ENCODE data around the gene GALNT17. TPM values are rescaled to one million over a fixed set of nuclear protein-coding genes. Genes with fewer than 3 reads are reported as not detected.

GALNT17 gene
- total RNA-seq, 4 donors from 2014 or later: 51.1 to 95.6 (median 69.8) TPM

GRCh38 chr7:71691538-71691937, 559.6 kb downstream of the GALNT17 start:
- Histone ChIP-seq H3K4me1 (no peaks in the 10 kb centered on the region), H3K4me3 (no peak overlapping the region), H3K27me3 (no peaks in the 10 kb centered on the region), H3K36me3 (peaks cover 0 to 3% (median 0%) of the 10 kb centered on the region in 4 donors), H3K27ac (replicated peaks in 1 of 4) (no peak overlapping the region), H3K9me3 (no peaks in the 10 kb centered on the region)
- WGBS: 50% methylated on average over 1 of the region's 1 CpG
- intact Hi-C loops (cut with DNase I): no loop called here
- no peak for DNase-seq (ENCODE audit: extremely low spot score)
- no peak for TF ChIP-seq POLR2A (IDR thresholded peaks at IDR 0.05; ENCODE audit: low read depth)
- TF ChIP-seq EP300 (IDR thresholded peaks at IDR 0.05): no peak
- TF ChIP-seq CTCF (IDR thresholded peaks at IDR 0.05): no peak
- TF ChIP-seq POLR2AphosphoS5 (IDR thresholded peaks at IDR 0.05): no peak

GRCh38 chr7:71694665-71695064, 562.7 kb downstream of the GALNT17 start:
- no peaks in the 10 kb centered on the region for H3K4me1 ChIP-seq
- no peak for TF ChIP-seq POLR2A (IDR thresholded peaks at IDR 0.05; ENCODE audit: low read depth)
- no peak for TF ChIP-seq CTCF (IDR thresholded peaks at IDR 0.05)
- TF ChIP-seq POLR2AphosphoS5 (IDR thresholded peaks at IDR 0.05): no peak
- no peak for TF ChIP-seq EP300 (IDR thresholded peaks at IDR 0.05)
- WGBS: 80% methylated on average over 6 of the region's 6 CpGs
- intact Hi-C loops (cut with DNase I): no loop called here
- H3K36me3 ChIP-seq: no peaks in the 10 kb centered on the region
- H3K27ac ChIP-seq (replicated peaks in 1 of 4): no peak overlapping the region
- H3K4me3 ChIP-seq: no peak overlapping the region
- H3K27me3 ChIP-seq: no peaks in the 10 kb centered on the region
- no peak for DNase-seq (ENCODE audit: extremely low spot score)
- no peaks in the 10 kb centered on the region for H3K9me3 ChIP-seq

- Histone ChIP-seq H3K9me3 (no peaks in the 10 kb centered on the region), H3K27me3 (no peaks in the 10 kb centered on the region), H3K27ac (replicated peaks in 1 of 4) (no peak overlapping the region), H3K4me1 (no peaks in the 10 kb centered on the region), H3K36me3 (no peaks in the 10 kb centered on the region), H3K4me3 (no peak overlapping the region)
- DNase-seq (ENCODE audit: extremely low spot score): no peak
- intact Hi-C loops (cut with DNase I): no loop called here
- TF ChIP-seq POLR2A (IDR thresholded peaks at IDR 0.05; ENCODE audit: low read depth): no peak
- TF ChIP-seq EP300 (IDR thresholded peaks at IDR 0.05): no peak
- TF ChIP-seq POLR2AphosphoS5 (IDR thresholded peaks at IDR 0.05): no peak
- no peak for TF ChIP-seq CTCF (IDR thresholded peaks at IDR 0.05)
- 83% methylated on average over 2 of the region's 2 CpGs for WGBS
These were observed 563.2 kb downstream of the GALNT17 start for GRCh38 chr7:71695186-71695585.

DNA sequence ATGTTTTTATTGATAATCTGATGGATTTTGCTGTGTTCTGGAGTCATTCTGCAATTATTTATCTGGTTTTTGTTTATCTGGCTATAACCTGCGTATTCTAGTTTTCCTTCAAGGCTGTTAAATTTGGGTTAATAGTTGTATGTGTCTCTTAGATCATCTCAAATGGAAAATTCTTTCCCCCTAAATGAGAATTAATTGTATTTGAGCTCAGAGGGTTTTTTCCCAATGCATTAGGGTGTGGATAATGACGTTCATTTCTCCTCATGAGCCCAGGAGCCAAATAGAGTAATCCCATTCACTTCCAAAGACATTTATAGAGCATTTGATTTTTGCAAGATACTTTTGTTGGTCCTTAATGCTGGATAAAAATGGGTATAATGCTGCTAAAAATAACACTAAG, 564.6 kb downstream of the GALNT17 start:
- intact Hi-C loops (cut with DNase I): no loop called here
- DNase-seq (ENCODE audit: extremely low spot score): no peak
- no peak for TF ChIP-seq POLR2AphosphoS5 (IDR thresholded peaks at IDR 0.05)
- no peak for TF ChIP-seq POLR2A (IDR thresholded peaks at IDR 0.05; ENCODE audit: low read depth)
- no peak for TF ChIP-seq CTCF (IDR thresholded peaks at IDR 0.05)
- TF ChIP-seq EP300 (IDR thresholded peaks at IDR 0.05): no peak
- Histone ChIP-seq H3K27me3 (no peaks in the 10 kb centered on the region), H3K36me3 (no peaks in the 10 kb centered on the region), H3K4me3 (no peak overlapping the region), H3K4me1 (no peaks in the 10 kb centered on the region), H3K9me3 (no peaks in the 10 kb centered on the region), H3K27ac (replicated peaks in 1 of 4) (no peak overlapping the region)
- 80% methylated on average over 2 of the region's 2 CpGs for WGBS

DNA sequence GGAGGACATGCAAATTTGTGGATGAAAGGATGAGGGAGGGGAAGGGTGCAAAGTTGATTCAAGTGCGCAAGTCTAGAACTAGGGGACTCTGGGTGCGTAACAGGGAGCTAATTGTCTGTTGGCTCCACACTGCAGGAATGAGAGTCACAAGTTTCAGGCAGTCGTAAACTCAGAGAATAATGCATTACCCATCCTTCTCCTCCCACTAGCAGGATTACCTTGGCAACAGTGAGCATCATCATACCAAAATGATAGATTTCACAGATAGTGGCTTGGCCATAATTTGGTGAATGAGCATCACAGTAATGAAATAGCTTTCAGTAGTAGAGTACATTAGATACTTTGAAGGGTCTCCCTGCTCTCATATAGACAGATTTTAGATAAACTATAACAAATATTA, 565.5 kb downstream of the GALNT17 start:
- Histone ChIP-seq H3K36me3 (no peaks in the 10 kb centered on the region), H3K4me3 (no peak overlapping the region), H3K27me3 (no peaks in the 10 kb centered on the region), H3K27ac (replicated peaks in 1 of 4) (no peak overlapping the region), H3K9me3 (no peaks in the 10 kb centered on the region), H3K4me1 (no peaks in the 10 kb centered on the region)
- TF ChIP-seq POLR2AphosphoS5 (IDR thresholded peaks at IDR 0.05) (no peak), EP300 (IDR thresholded peaks at IDR 0.05) (no peak), POLR2A (IDR thresholded peaks at IDR 0.05; ENCODE audit: low read depth) (no peak), CTCF (IDR thresholded peaks at IDR 0.05) (no peak)
- DNase-seq (ENCODE audit: extremely low spot score): no peak
- intact Hi-C loops (cut with DNase I): no loop called here
- 95% methylated on average over 3 of the region's 3 CpGs for WGBS

Measured in esophagus muscularis mucosa (tissue), 4 donors.